Breast epithelium (tissue), 4 donors: ENCODE measurements around the gene DIPK2B. TPM values are rescaled to one million over a fixed set of nuclear protein-coding genes. Genes with fewer than 3 reads are reported as not detected.

Source experiments
- DNase-seq, 2 donors: peaks; one replicate each; pipeline ENCODE4 v3.0.0-alpha.2; 2019; ENCODE audit warnings: low spot score in 2 of 2
- H3K27ac ChIP-seq, 2 donors: fragments of 200-600 bp; sonication (generic) in 1 of 2; one replicate each; pipeline ENCODE4 v1.5.1; 2016 to 2019; ENCODE audit warnings: mild to moderate bottlenecking in 1 of 2
- H3K27me3 ChIP-seq, 2 donors: fragments of 200-600 bp; sonication (generic) in 1 of 2; one replicate each; pipeline versions ENCODE4 v1.5.1 to v1.6.0; 2017 to 2019; ENCODE audit warnings: control low read depth in 1 of 2, mild to moderate bottlenecking in 1 of 2
- H3K36me3 ChIP-seq: fragments of 200-600 bp; one replicate; pipeline ENCODE4 v1.5.1; 2019
- H3K4me1 ChIP-seq, 2 donors: fragments of 200-600 bp; sonication (generic); one replicate each; pipeline ENCODE4 v1.5.1; 2016 to 2019; ENCODE audit warnings: control low read depth in 1 of 2
- H3K4me3 ChIP-seq, 3 donors: fragments of 200-600 bp; sonication (generic); 1 replicate in 2 of 3; 2 replicates in 1 of 3; pipeline ENCODE4 v1.5.1; 2016 to 2019; ENCODE audit warnings: mild to moderate bottlenecking in 3 of 3, moderate library complexity in 2 of 3
- H3K9me3 ChIP-seq, 2 donors: fragments of 200-600 bp; sonication (generic) in 1 of 2; one replicate each; pipeline ENCODE4 v1.5.1; 2016 to 2019; ENCODE audit warnings: control low read depth in 1 of 2
- POLR2A ChIP-seq: fragments of 450-650 bp; IDR thresholded peaks from one replicate; pipeline ENCODE4 v1.6.1; 2016; ENCODE audit warnings: antibody characterized with exemption, mild to moderate bottlenecking, moderate library complexity
- POLR2AphosphoS5 ChIP-seq, 3 donors: sonication (generic); formaldehyde crosslinking; IDR thresholded peaks; one replicate each; pipeline ENCODE4 v1.6.1; 2017; ENCODE audit warnings: antibody characterized with exemption in 3 of 3
- intact Hi-C: fragments of 100-400 bp; cut with DNase I; formaldehyde crosslinking; loops from one replicate; pipeline ENCODE4 v1.15.1; 2023; ENCODE audit warnings: low total_unique reads
- total RNA-seq, 3 donors: library from RNA; depleted of rRNA; stranded (reverse); fragments of >200 nt; gene quantifications; one replicate each; pipeline ENCODE4 v1.1.0, GENCODE V29; 2016
- TF ChIP-seq, protein P1 (sequence below), 3 donors: fragments of 450-650 bp; IDR thresholded peaks; one replicate each; pipeline ENCODE4 v1.5.1; 2016 to 2017; ENCODE audit warnings: antibody characterized with exemption in 3 of 3, mild to moderate bottlenecking in 3 of 3, moderate library complexity in 3 of 3

The DIPK2B gene
- total RNA-seq, 3 donors from 2014 or later, result 9.2 to 65.5 (median 12.2) TPM

DNA sequence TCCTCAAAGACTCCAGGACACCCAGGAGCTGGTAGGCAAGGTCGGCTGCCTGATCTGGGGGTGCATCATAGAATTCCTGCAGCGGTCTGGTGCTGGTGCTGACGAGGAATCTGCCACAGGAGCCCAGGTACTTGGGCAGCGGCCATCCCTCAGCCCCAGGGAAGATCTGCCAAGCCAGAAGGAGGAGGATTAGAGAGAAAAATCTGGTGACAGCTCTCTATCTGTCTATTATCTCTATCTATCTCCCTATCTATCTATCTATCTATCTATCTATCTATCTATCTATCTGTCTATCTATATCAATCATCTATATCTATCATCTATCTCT lies 46.7 kb downstream of the DIPK2B start:
- Histone ChIP-seq H3K27me3 (peaks cover 0 to 32% of the 10 kb centered on the region in 2 donors), H3K27ac (no peak overlapping the region), H3K36me3 (no peaks in the 10 kb centered on the region), H3K4me1 (no peaks in the 10 kb centered on the region), H3K4me3 (no peak overlapping the region), H3K9me3 (no peaks in the 10 kb centered on the region)
- intact Hi-C loops, result no loop called here
- no peak for DNase-seq
- TF ChIP-seq, protein P1, sequence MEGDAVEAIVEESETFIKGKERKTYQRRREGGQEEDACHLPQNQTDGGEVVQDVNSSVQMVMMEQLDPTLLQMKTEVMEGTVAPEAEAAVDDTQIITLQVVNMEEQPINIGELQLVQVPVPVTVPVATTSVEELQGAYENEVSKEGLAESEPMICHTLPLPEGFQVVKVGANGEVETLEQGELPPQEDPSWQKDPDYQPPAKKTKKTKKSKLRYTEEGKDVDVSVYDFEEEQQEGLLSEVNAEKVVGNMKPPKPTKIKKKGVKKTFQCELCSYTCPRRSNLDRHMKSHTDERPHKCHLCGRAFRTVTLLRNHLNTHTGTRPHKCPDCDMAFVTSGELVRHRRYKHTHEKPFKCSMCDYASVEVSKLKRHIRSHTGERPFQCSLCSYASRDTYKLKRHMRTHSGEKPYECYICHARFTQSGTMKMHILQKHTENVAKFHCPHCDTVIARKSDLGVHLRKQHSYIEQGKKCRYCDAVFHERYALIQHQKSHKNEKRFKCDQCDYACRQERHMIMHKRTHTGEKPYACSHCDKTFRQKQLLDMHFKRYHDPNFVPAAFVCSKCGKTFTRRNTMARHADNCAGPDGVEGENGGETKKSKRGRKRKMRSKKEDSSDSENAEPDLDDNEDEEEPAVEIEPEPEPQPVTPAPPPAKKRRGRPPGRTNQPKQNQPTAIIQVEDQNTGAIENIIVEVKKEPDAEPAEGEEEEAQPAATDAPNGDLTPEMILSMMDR (IDR thresholded peaks at IDR 0.05), result no peak
- TF ChIP-seq POLR2A (no peak), POLR2AphosphoS5 (IDR thresholded peaks at IDR 0.05) (no peak)
